ENCODE data around the gene SH3PXD2A.

Gene SH3PXD2A

DNA sequence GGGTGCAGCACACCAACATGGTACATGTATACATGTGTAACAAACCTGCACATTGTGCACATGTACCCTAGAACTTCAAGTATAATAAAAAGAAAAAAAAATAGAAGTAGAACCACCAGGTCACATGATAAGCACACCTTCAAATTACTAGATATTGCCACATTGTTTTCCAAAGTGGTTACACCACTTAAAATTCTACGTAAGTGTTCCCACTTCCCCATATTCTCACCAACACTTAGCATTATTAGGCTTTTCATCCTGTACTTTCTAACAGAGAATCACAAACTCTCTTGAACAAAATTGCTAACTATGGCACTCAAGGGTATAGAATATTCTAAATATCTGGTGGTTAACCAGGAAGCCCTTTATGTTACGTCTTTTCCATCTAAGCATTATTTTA lies 22.6 kb downstream of the SH3PXD2A start:
- H3K27ac ChIP-seq = no peak overlapping the region
- no peak for TF ChIP-seq ZFX (IDR thresholded peaks at IDR 0.05)

DNA sequence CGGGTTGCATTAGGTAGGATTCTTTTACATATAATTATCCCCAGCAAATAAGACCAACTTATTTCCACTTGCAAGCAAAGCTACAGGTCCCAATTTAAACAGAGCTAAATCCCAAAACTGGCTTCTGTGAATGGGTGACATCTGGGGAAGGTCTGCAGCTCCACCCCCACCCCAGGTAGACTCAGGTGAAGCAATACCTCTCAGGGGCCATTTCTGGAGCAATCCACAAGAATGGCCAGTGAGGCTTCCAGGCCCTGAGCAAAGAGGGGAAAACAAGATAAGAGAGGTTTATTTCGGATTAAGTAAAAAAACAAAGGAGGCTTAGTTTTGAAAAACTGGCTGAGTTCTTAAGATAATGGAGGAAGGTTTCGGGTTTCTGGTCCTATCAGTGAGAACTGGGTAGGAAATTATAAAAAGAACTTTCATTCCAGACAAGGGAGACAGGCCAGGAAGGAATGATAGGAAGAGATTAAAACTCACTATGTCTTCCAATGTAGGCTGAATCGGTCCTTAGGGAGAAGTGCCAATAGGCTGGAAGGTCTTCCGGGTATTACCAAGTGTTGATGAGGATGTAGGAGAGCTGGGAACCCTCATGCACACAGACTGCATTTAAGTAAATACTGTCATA lies 25.4 kb downstream of the SH3PXD2A start:
- TF ChIP-seq, protein P1, sequence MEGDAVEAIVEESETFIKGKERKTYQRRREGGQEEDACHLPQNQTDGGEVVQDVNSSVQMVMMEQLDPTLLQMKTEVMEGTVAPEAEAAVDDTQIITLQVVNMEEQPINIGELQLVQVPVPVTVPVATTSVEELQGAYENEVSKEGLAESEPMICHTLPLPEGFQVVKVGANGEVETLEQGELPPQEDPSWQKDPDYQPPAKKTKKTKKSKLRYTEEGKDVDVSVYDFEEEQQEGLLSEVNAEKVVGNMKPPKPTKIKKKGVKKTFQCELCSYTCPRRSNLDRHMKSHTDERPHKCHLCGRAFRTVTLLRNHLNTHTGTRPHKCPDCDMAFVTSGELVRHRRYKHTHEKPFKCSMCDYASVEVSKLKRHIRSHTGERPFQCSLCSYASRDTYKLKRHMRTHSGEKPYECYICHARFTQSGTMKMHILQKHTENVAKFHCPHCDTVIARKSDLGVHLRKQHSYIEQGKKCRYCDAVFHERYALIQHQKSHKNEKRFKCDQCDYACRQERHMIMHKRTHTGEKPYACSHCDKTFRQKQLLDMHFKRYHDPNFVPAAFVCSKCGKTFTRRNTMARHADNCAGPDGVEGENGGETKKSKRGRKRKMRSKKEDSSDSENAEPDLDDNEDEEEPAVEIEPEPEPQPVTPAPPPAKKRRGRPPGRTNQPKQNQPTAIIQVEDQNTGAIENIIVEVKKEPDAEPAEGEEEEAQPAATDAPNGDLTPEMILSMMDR (conservative IDR thresholded peaks at IDR 0.05) = no peak
- no peak for TF ChIP-seq ZFX (IDR thresholded peaks at IDR 0.05)
- H3K27ac ChIP-seq = no peak overlapping the region

DNA sequence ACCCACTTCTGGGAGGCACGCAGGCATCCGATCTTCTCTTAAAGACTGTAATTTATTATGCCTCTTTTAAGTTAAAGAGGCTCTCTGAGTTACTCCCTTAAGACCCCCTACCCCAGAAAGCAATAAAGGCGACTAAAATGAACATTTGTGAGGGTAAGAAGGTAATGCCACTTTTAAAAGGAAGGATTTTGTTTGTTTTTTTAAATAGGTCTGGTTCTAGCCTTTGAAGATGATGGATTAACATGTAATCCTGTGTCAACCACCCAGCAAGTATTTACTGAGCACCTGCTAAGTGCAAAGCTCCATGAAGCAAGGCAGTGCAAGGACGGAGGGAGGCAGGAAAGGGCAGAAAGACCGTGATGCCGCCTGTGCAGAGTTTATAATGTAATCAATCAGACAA lies 26.1 kb downstream of the SH3PXD2A start:
- no peak overlapping the region for H3K27ac ChIP-seq
- TF ChIP-seq ZFX (IDR thresholded peaks at IDR 0.05) = no peak
- TF ChIP-seq, protein P1 (conservative IDR thresholded peaks at IDR 0.05) = no peak

DNA sequence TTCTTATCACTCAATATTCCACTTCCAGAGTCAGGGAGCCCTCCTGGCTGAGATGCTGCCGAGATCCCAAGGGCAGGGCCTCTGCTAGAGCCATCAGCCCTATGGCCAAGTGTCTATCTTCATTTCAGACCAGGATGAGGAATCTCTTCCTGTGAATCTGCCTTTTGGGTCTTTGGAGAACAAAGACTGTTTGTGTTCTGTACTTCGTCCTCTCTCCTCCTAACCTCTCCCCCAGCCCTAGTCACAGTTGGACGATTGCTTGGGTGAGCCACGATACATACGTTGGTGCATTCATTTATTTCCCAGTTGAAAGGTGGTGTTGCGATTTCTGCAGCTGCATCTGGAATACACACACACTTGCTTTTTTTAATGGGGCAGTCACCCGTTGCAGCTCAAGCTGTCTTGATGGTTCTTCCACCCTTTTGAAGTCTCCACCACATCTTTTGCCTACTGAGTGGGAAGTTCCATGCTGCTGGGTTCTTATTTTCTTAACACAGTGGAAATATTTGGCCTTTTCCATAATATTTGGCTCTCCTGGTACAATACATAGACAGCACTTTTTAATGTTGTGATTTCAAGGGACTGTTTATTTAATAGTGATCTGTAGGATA lies 26.7 kb downstream of the SH3PXD2A start:
- H3K27ac ChIP-seq = no peak overlapping the region

DNA sequence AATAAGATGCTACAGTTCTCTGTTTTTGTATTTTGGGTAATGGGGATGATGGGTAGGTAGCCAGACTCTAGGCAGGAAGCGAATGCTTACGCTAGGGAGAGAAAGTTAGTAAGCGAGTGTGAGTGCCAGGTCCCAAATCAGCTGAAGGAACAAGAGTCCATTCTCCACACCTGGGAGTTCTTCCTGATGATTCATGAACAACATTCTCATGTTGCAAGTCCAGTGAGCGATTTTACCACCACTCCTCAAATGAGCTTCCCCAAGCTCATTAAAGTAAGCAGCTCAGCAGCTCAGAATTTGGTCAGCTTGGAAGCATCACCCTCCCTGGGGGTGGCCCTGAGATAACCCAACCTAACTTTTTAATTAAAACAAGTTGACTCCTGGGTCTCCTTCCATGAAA lies 27.3 kb downstream of the SH3PXD2A start:
- TF ChIP-seq ZFX (IDR thresholded peaks at IDR 0.05) = no peak
- TF ChIP-seq, protein P1 (conservative IDR thresholded peaks at IDR 0.05) = no peak
- no peak overlapping the region for H3K27ac ChIP-seq

More for the DNA sequence above, 26.7 kb downstream of the SH3PXD2A start:
- TF ChIP-seq ZFX (IDR thresholded peaks at IDR 0.05) = no peak
- TF ChIP-seq, protein P1 (conservative IDR thresholded peaks at IDR 0.05) = no peak

DNA sequence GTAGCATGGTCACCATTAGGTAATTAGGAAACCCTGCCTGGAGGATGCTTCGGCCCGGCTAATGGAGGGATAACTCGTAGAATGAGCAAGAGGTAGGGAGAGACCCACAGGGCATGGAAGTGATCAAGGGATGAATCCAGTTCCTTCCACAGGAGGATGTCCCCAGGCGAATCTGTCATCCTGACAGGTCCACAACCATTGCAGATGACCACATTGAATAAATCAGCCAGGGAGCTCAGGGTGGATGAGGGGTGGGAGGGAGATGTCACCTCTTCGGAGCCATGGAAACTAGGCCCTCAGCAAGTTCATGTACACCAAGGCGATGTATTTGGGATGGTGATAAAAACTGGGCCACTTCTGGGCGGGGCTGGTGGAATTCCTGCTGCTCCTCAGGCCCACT lies 28.5 kb downstream of the SH3PXD2A start:
- no peak for TF ChIP-seq ZFX (IDR thresholded peaks at IDR 0.05)
- TF ChIP-seq, protein P1 (conservative IDR thresholded peaks at IDR 0.05) = no peak
- H3K27ac ChIP-seq = no peak overlapping the region

DNA sequence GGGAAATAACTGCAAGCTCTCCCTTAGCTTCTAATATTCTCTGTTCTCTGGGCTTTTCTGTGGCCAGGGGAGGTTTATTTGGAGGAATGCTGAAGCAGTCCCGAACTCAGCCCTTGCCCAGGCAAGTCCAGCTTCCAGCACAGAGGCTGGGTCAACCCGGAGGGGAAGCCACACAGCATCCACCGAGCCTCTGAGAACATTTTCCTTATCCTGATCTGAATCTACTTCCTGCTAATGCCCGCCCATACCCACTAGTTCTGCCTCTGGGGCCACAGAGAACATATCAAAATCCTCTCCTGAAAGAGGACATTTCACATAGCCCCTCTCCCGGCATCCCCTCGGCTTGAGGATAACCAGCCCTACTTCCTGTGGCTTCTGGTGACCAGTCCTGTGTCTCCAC lies 31.1 kb downstream of the SH3PXD2A start:
- TF ChIP-seq ZFX (IDR thresholded peaks at IDR 0.05) = no peak
- TF ChIP-seq, protein P1 (conservative IDR thresholded peaks at IDR 0.05) = no peak
- no peak overlapping the region for H3K27ac ChIP-seq

All from C4-2B (cell line).